ENCODE measurements around the gene SLC28A1. TPM values are rescaled to one million over a fixed set of nuclear protein-coding genes. Genes with fewer than 3 reads are reported as not detected.

The SLC28A1 gene
- total RNA-seq, 1 donor from 2014 or later, result not detected

DNA sequence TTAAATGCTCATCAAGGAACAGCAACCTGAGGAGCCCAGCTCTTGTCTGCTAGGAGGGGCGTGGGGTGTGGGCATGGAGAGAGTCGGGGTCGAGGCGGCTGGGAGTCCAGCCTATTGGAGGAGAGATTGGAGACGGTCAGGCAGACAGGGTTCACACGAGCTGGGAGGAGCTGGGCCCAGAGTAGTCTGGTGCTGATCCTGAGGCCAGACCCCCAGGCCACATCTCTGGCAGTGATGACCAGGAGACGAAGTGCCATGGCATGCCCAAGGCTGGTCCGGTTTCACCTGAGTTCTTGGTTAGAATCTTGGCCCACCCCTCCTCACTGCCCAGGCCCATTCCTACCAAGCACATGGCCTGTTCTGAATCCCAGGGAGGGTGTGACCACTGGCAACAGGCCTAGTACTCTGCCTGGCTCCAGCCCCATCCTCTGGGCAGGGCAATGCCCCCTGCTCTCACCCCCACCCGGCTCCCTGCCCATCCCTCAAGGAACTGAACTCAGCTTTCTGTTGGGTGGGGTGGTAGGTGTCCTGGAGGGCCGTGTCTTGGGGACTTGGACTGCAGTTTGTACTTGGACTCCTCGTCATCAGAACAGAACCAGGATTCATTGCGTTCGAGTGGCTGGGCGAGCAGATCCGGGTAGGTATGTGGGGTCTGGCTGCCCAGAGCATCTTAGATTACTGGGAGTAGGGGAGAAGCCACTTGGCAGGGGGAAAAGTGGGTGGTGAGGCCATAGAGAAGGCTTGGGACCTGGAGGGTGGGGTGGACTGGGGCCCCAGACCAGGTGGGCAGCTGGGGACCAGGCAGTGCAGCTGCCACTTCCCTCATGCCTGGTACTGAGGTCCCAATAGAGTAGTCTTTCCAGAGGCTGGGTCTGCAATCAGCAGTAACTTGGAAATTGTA, 20.8 kb downstream of the SLC28A1 start:
- H3K27ac ChIP-seq (ENCODE audit: low read depth, low read length), result no peak overlapping the region
- H3K9me3 ChIP-seq (ENCODE audit: insufficient read depth, low read depth, low read length), result no peaks in the 10 kb centered on the region
- H3K4me2 ChIP-seq (ENCODE audit: low read length), result no peak overlapping the region
- H3K79me2 ChIP-seq (ENCODE audit: insufficient read depth, low read length), result no peaks in the 10 kb centered on the region
- H3K27me3 ChIP-seq (ENCODE audit: insufficient read depth, low read length), result no peaks in the 10 kb centered on the region
- Mint-ChIP-seq H3K27me3 (ENCODE audit: low read depth, unreplicated experiment) (peaks cover 6% of the 10 kb centered on the region), H3K4me1 (ENCODE audit: low read depth, unreplicated experiment) (peaks cover 2% of the 10 kb centered on the region), H3K27ac (ENCODE audit: unreplicated experiment) (no peak overlapping the region), H3K9me3 (ENCODE audit: unreplicated experiment) (no peaks in the 10 kb centered on the region), H3K4me3 (ENCODE audit: unreplicated experiment) (no peak overlapping the region), H3K36me3 (ENCODE audit: low read depth, unreplicated experiment) (no peaks in the 10 kb centered on the region)
- H3K4me1 ChIP-seq (ENCODE audit: insufficient read depth, low read length), result no peaks in the 10 kb centered on the region
- FAIRE-seq, result no peak
- H2AFZ ChIP-seq (ENCODE audit: low read depth, low read length), result no peak overlapping the region
- no peak overlapping the region for H3K4me3 ChIP-seq (ENCODE audit: insufficient read depth, low read depth, low read length)
- no peaks in the 10 kb centered on the region for H3K36me3 ChIP-seq (ENCODE audit: insufficient read depth, low read length)
- no peaks in the 10 kb centered on the region for H4K20me1 ChIP-seq (ENCODE audit: insufficient read depth, low read length)
- DNase-seq (ENCODE audit: low read depth), result no peak
- TF ChIP-seq CTCF (IDR thresholded peaks at IDR 0.05; ENCODE audit: insufficient read depth, low read depth, low read length), result no peak
- TF ChIP-seq EZH2 (IDR thresholded peaks at IDR 0.05; ENCODE audit: insufficient read depth, low read length), result no peak
- no peak overlapping the region for H3K9ac ChIP-seq (ENCODE audit: low read length)

DNA sequence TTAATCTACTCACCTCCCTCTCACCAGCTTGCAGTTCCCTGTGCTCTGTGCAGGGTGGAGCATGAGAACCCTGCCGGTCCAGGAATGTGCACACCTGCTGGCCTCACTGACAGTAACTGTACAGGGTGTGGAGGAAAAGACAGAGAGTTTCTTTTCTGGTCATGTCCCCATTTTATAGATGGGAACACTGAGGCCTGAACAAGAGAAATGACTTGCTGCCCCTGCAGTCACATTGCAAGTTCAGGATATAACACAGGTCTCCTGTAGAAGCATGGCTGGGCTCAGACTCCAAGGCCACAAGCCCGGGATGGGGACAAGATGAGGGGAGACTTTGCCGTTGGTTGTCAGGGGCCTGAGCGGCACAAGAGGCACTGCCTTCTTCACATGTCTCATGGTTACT, 23.3 kb downstream of the SLC28A1 start:
- H4K20me1 ChIP-seq (ENCODE audit: insufficient read depth, low read length), result no peaks in the 10 kb centered on the region
- Mint-ChIP-seq H3K9me3 (ENCODE audit: unreplicated experiment) (no peaks in the 10 kb centered on the region), H3K27ac (ENCODE audit: unreplicated experiment) (no peak overlapping the region), H3K4me3 (ENCODE audit: unreplicated experiment) (no peak overlapping the region), H3K4me1 (ENCODE audit: low read depth, unreplicated experiment) (peaks cover 12% of the 10 kb centered on the region), H3K27me3 (ENCODE audit: low read depth, unreplicated experiment) (peaks cover 6% of the 10 kb centered on the region), H3K36me3 (ENCODE audit: low read depth, unreplicated experiment) (no peaks in the 10 kb centered on the region)
- TF ChIP-seq EZH2 (IDR thresholded peaks at IDR 0.05; ENCODE audit: insufficient read depth, low read length) (no peak), CTCF (IDR thresholded peaks at IDR 0.05; ENCODE audit: insufficient read depth, low read depth, low read length) (no peak)
- no peaks in the 10 kb centered on the region for H3K27me3 ChIP-seq (ENCODE audit: insufficient read depth, low read length)
- no peak overlapping the region for H3K4me2 ChIP-seq (ENCODE audit: low read length)
- FAIRE-seq, result no peak
- H3K79me2 ChIP-seq (ENCODE audit: insufficient read depth, low read length), result no peaks in the 10 kb centered on the region
- H3K4me1 ChIP-seq (ENCODE audit: insufficient read depth, low read length), result peaks cover 20% of the 10 kb centered on the region
- no peaks in the 10 kb centered on the region for H3K36me3 ChIP-seq (ENCODE audit: insufficient read depth, low read length)
- H3K4me3 ChIP-seq (ENCODE audit: insufficient read depth, low read depth, low read length), result no peak overlapping the region
- H3K27ac ChIP-seq (ENCODE audit: low read depth, low read length), result no peak overlapping the region
- DNase-seq (ENCODE audit: low read depth), result no peak
- no peaks in the 10 kb centered on the region for H3K9me3 ChIP-seq (ENCODE audit: insufficient read depth, low read depth, low read length)
- no peak overlapping the region for H3K9ac ChIP-seq (ENCODE audit: low read length)
- no peak overlapping the region for H2AFZ ChIP-seq (ENCODE audit: low read depth, low read length)

DNA sequence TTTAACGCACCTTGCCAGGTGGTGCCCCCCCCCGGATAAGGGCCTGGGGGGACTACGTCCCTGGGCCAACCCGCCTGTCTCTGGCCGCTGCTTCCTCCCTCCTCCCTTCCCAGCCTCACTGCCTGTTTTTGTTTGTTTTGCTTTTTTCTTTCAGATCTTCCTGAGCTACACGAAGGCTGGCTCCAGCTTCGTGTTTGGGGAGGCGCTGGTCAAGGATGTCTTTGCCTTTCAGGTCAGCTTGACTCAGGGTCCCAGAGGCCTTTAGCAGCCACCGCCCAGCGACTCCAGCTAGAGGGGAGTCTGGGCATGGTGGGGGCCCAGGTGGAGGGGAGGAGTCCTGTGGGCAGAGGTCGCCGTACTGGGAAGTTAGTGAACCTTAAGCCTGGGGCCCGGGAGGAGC, 24.1 kb downstream of the SLC28A1 start:
- H3K27me3 ChIP-seq (ENCODE audit: insufficient read depth, low read length), result no peaks in the 10 kb centered on the region
- H3K4me1 Mint-ChIP-seq (ENCODE audit: low read depth, unreplicated experiment), result peaks cover 14% of the 10 kb centered on the region
- no peaks in the 10 kb centered on the region for H4K20me1 ChIP-seq (ENCODE audit: insufficient read depth, low read length)
- H3K36me3 ChIP-seq (ENCODE audit: insufficient read depth, low read length), result no peaks in the 10 kb centered on the region
- no peaks in the 10 kb centered on the region for H3K79me2 ChIP-seq (ENCODE audit: insufficient read depth, low read length)
- no peaks in the 10 kb centered on the region for H3K9me3 Mint-ChIP-seq (ENCODE audit: unreplicated experiment)
- no peak overlapping the region for H3K4me3 Mint-ChIP-seq (ENCODE audit: unreplicated experiment)
- no peaks in the 10 kb centered on the region for H3K36me3 Mint-ChIP-seq (ENCODE audit: low read depth, unreplicated experiment)
- TF ChIP-seq EZH2 (IDR thresholded peaks at IDR 0.05; ENCODE audit: insufficient read depth, low read length) (no peak), CTCF (IDR thresholded peaks at IDR 0.05; ENCODE audit: insufficient read depth, low read depth, low read length) (no peak)
- no peak overlapping the region for H3K27ac Mint-ChIP-seq (ENCODE audit: unreplicated experiment)
- no peak overlapping the region for H3K27ac ChIP-seq (ENCODE audit: low read depth, low read length)
- no peak overlapping the region for H3K4me3 ChIP-seq (ENCODE audit: insufficient read depth, low read depth, low read length)
- no peak overlapping the region for H3K9ac ChIP-seq (ENCODE audit: low read length)
- peak overlapping the region; percentile 18 for H2AFZ ChIP-seq (ENCODE audit: low read depth, low read length)
- DNase-seq (ENCODE audit: low read depth) (no peak), FAIRE-seq (no peak)
- peaks cover 6% of the 10 kb centered on the region for H3K27me3 Mint-ChIP-seq (ENCODE audit: low read depth, unreplicated experiment)
- peaks cover 28% of the 10 kb centered on the region for H3K4me1 ChIP-seq (ENCODE audit: insufficient read depth, low read length)
- H3K9me3 ChIP-seq (ENCODE audit: insufficient read depth, low read depth, low read length), result no peaks in the 10 kb centered on the region
- no peak overlapping the region for H3K4me2 ChIP-seq (ENCODE audit: low read length)
